Activated CD8-positive, alpha-beta memory T cell treated with anti-CD3 and anti-CD28 coated beads, Interleukin-2, amount 50 U/mL, for 4 hours (primary cell): ENCODE measurements around the gene MMD2.
"Not testable (repeated sequence)": the region's sequence is repeated elsewhere in the genome, so short reads cannot be mapped to it uniquely, and the experiment has no call there.

ENCODE experiments used
- DNase-seq: peaks from one replicate; pipeline ENCODE4 v3.0.0-alpha.2; 2020

Gene MMD2

GRCh38 chr7:4958477-4959301, at the start of gene MMD2:
TSS of gene MMD2 (minus strand) at chr7:4959187. CDS start at chr7:4959017, 170 bp downstream.
- DNase-seq: no peak

- DNase-seq: no peak
Observed at GRCh38 chr7:5005066-5005465, 46.1 kb upstream of the MMD2 start.

- DNase-seq: no peak
Observed at GRCh38 chr7:5001911-5002310, 42.9 kb upstream of the MMD2 start.

- no peak for DNase-seq
Observed at GRCh38 chr7:5001003-5001402, 42.0 kb upstream of the MMD2 start.

- DNase-seq: no peak
Observed at GRCh38 chr7:4999369-4999950, 40.5 kb upstream of the MMD2 start.

- DNase-seq: no peak
Observed at GRCh38 chr7:4998910-4999309, 39.9 kb upstream of the MMD2 start.

- DNase-seq: no peak
Observed at GRCh38 chr7:4998244-4998643, 39.3 kb upstream of the MMD2 start.

GRCh38 chr7:4996696-4997222, 37.8 kb upstream of the MMD2 start:
- no peak for DNase-seq

GRCh38 chr7:4995429-4995969, 36.5 kb upstream of the MMD2 start:
- no peak for DNase-seq

GRCh38 chr7:4993471-4993870, 34.5 kb upstream of the MMD2 start:
- no peak for DNase-seq

GRCh38 chr7:4982741-4983140, 23.8 kb upstream of the MMD2 start:
- DNase-seq: not testable (repeated sequence)

GRCh38 chr7:4981295-4981890, 22.4 kb upstream of the MMD2 start:
- DNase-seq: not testable (repeated sequence)

- not testable (repeated sequence) for DNase-seq
Observed at GRCh38 chr7:4975626-4976025, 16.6 kb upstream of the MMD2 start.

- peak; percentile 92 for DNase-seq
Observed at GRCh38 chr7:4973728-4974198, 14.8 kb upstream of the MMD2 start.

- DNase-seq: not testable (repeated sequence)
Observed at GRCh38 chr7:4972446-4972845, 13.5 kb upstream of the MMD2 start.

GRCh38 chr7:4965295-4966022, 6.5 kb upstream of the MMD2 start:
- no peak for DNase-seq

- DNase-seq: no peak
Observed at GRCh38 chr7:4964506-4964905, 5.5 kb upstream of the MMD2 start.

- no peak for DNase-seq
Observed at GRCh38 chr7:4962872-4963775, 4.1 kb upstream of the MMD2 start.

- no peak for DNase-seq
Observed at GRCh38 chr7:4960363-4960762, 1.4 kb upstream of the MMD2 start.

- DNase-seq: no peak
Observed at GRCh38 chr7:4959893-4960292, 906 bp upstream of the MMD2 start.

- no peak for DNase-seq
Observed at GRCh38 chr7:4959306-4959705, 319 bp upstream of the MMD2 start.
